H1 (cell line): ENCODE results near the gene OR1K1. TPM values are rescaled to one million over a fixed set of nuclear protein-coding genes. Genes with fewer than 3 reads are reported as not detected.

ENCODE experiments used
- CBX5 ChIP-seq: fragments of 300-800, 300-1000 bp; sonication (generic); IDR thresholded peaks from 2 replicates; pipeline ENCODE4 v1.7.1; 2016; ENCODE audit warnings: antibody characterized with exemption, low read length, low read depth
- CBX8 ChIP-seq: fragments of 300-800, 300-1000 bp; sonication (generic); IDR thresholded peaks from 2 replicates; pipeline ENCODE4 v1.7.1; 2016; ENCODE audit warnings: low read depth, low read length, borderline replicate concordance
- EGR1 ChIP-seq: IDR thresholded peaks from 2 replicates; pipeline ENCODE4 v1.6.1; 2011; ENCODE audit warnings: low read depth, low read length, borderline replicate concordance
- GABPA ChIP-seq: IDR thresholded peaks from 2 replicates; pipeline ENCODE4 v1.6.1; 2011; ENCODE audit warnings: mild to moderate bottlenecking, low read length, moderate library complexity, borderline replicate concordance; ENCODE audit not compliant: insufficient read depth
- NANOG ChIP-seq: IDR thresholded peaks from 2 replicates; pipeline ENCODE4 v1.6.1; 2011; ENCODE audit warnings: low read length, low read depth, mild to moderate bottlenecking, inconsistent platforms; ENCODE audit not compliant: insufficient read depth, poor library complexity, severe bottlenecking
- NRF1 ChIP-seq: IDR thresholded peaks from 2 replicates; pipeline ENCODE4 v1.6.1; 2011; ENCODE audit warnings: mild to moderate bottlenecking, low read depth, low read length, improper control_type of control experiment
- PHF8 ChIP-seq: fragments of 200-600 bp; sonication (generic); conservative IDR thresholded peaks from 2 replicates; pipeline ENCODE4 v1.7.1; 2012; ENCODE audit warnings: low read depth, mild to moderate bottlenecking, inconsistent platforms, low read length, moderate library complexity
- SP1 ChIP-seq: IDR thresholded peaks from 2 replicates; pipeline ENCODE4 v1.6.1; 2011; ENCODE audit warnings: low read depth, low read length
- TAF1 ChIP-seq: IDR thresholded peaks from 2 replicates; pipeline ENCODE4 v1.6.1; 2011; ENCODE audit warnings: mild to moderate bottlenecking, low read depth, low read length
- polyA plus RNA-seq, 7 experiments: library from polyadenylated mRNA; depleted of rRNA in 3 of 7; stranded (reverse) in 5 of 7; unstranded in 2 of 7; fragments of >200 nt in 5 of 7; fragments of 200-250 nt in 2 of 7; gene quantifications; 1 replicate in 5 of 7; 2 replicates in 1 of 7; 4 replicates in 1 of 7; pipeline versions ENCODE4 v1.2.1 to v1.2.3, GENCODE V29; 2011 to 2013; ENCODE audit warnings: missing spikeins in 2 of 7, mixed read lengths in 2 of 7
- total RNA-seq: library from RNA; stranded (reverse); fragmentation: NEBNext Ultra II Directional; extraction: Animal tissue kit (Norgen Biotek cat#: 25700); gene quantifications from 2 replicates; pipeline ENCODE4 v1.2.1, GENCODE V29; 2021
- TF ChIP-seq, protein P1 (sequence below): fragments of 300-600 bp; sonication (generic); IDR thresholded peaks from 2 replicates; pipeline ENCODE4 v1.7.1; 2012; ENCODE audit warnings: low read length, moderate library complexity, mild to moderate bottlenecking, inconsistent platforms; ENCODE audit not compliant: insufficient replicate concordance
- TF ChIP-seq, protein P2 (sequence below): IDR thresholded peaks from 2 replicates; pipeline ENCODE4 v1.6.1; 2011; ENCODE audit warnings: low read depth, mild to moderate bottlenecking, low read length; ENCODE audit not compliant: insufficient read depth

OR1K1 gene
- total and polyA plus RNA-seq, 2 of the 8 experiments (the other 6 are each of a cell fraction or from before 2014, with no cell fraction given), result not detected

GRCh38 chr9:122822938-122823337 lies 23.0 kb downstream of the OR1K1 start (continued):
- TF ChIP-seq, protein P1, sequence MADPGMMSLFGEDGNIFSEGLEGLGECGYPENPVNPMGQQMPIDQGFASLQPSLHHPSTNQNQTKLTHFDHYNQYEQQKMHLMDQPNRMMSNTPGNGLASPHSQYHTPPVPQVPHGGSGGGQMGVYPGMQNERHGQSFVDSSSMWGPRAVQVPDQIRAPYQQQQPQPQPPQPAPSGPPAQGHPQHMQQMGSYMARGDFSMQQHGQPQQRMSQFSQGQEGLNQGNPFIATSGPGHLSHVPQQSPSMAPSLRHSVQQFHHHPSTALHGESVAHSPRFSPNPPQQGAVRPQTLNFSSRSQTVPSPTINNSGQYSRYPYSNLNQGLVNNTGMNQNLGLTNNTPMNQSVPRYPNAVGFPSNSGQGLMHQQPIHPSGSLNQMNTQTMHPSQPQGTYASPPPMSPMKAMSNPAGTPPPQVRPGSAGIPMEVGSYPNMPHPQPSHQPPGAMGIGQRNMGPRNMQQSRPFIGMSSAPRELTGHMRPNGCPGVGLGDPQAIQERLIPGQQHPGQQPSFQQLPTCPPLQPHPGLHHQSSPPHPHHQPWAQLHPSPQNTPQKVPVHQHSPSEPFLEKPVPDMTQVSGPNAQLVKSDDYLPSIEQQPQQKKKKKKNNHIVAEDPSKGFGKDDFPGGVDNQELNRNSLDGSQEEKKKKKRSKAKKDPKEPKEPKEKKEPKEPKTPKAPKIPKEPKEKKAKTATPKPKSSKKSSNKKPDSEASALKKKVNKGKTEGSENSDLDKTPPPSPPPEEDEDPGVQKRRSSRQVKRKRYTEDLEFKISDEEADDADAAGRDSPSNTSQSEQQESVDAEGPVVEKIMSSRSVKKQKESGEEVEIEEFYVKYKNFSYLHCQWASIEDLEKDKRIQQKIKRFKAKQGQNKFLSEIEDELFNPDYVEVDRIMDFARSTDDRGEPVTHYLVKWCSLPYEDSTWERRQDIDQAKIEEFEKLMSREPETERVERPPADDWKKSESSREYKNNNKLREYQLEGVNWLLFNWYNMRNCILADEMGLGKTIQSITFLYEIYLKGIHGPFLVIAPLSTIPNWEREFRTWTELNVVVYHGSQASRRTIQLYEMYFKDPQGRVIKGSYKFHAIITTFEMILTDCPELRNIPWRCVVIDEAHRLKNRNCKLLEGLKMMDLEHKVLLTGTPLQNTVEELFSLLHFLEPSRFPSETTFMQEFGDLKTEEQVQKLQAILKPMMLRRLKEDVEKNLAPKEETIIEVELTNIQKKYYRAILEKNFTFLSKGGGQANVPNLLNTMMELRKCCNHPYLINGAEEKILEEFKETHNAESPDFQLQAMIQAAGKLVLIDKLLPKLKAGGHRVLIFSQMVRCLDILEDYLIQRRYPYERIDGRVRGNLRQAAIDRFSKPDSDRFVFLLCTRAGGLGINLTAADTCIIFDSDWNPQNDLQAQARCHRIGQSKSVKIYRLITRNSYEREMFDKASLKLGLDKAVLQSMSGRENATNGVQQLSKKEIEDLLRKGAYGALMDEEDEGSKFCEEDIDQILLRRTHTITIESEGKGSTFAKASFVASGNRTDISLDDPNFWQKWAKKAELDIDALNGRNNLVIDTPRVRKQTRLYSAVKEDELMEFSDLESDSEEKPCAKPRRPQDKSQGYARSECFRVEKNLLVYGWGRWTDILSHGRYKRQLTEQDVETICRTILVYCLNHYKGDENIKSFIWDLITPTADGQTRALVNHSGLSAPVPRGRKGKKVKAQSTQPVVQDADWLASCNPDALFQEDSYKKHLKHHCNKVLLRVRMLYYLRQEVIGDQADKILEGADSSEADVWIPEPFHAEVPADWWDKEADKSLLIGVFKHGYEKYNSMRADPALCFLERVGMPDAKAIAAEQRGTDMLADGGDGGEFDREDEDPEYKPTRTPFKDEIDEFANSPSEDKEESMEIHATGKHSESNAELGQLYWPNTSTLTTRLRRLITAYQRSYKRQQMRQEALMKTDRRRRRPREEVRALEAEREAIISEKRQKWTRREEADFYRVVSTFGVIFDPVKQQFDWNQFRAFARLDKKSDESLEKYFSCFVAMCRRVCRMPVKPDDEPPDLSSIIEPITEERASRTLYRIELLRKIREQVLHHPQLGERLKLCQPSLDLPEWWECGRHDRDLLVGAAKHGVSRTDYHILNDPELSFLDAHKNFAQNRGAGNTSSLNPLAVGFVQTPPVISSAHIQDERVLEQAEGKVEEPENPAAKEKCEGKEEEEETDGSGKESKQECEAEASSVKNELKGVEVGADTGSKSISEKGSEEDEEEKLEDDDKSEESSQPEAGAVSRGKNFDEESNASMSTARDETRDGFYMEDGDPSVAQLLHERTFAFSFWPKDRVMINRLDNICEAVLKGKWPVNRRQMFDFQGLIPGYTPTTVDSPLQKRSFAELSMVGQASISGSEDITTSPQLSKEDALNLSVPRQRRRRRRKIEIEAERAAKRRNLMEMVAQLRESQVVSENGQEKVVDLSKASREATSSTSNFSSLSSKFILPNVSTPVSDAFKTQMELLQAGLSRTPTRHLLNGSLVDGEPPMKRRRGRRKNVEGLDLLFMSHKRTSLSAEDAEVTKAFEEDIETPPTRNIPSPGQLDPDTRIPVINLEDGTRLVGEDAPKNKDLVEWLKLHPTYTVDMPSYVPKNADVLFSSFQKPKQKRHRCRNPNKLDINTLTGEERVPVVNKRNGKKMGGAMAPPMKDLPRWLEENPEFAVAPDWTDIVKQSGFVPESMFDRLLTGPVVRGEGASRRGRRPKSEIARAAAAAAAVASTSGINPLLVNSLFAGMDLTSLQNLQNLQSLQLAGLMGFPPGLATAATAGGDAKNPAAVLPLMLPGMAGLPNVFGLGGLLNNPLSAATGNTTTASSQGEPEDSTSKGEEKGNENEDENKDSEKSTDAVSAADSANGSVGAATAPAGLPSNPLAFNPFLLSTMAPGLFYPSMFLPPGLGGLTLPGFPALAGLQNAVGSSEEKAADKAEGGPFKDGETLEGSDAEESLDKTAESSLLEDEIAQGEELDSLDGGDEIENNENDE, result no peak
- TF ChIP-seq NANOG (no peak), TAF1 (no peak), EGR1 (no peak), NRF1 (no peak), SP1 (no peak), CBX8 (no peak), CBX5 (no peak), GABPA (no peak), PHF8 (no peak)
- TF ChIP-seq, protein P2, sequence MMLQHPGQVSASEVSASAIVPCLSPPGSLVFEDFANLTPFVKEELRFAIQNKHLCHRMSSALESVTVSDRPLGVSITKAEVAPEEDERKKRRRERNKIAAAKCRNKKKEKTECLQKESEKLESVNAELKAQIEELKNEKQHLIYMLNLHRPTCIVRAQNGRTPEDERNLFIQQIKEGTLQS, result no peak
